RPMI8226 (cell line): ENCODE data around the gene TMEM201.
A peak's percentile ranks its signal among the peaks of the same experiment; 100 is the strongest.

Source experiments
- DNase-seq: peaks from one replicate; pipeline ENCODE4 v3.0.0-alpha.2; 2015

TMEM201 gene

GRCh38 chr1:9580942-9581341, 7.8 kb upstream of the TMEM201 start:
- no peak for DNase-seq

DNA sequence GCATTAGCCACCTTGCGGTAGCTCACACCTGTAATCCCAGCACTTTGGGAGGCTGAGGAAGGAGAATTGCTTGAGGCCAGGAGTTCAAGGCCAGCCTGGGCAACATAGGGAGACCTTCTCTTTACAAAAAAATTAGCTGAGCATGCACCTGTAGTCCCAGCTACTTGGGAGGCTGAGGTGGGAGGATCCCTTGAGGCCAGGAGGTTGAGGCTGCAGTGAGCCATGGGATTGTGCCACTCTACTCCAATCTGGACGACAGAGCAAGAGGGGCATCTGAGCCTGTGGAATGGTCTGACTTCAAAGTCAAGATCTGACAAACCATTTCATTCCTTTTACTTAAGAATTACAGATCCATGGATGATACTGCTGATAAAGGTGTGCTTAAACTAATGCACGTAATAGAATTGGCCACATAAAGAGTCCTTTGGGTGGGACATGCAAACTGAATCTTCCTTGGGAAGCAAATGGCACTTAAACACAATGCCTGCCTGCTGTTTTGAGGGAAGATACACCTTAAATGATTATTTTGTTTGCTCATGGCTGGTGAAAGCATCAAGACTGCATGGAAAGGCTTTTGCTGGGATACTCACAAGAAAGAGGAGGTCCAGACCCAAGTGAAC, 2.5 kb upstream of the TMEM201 start:
- DNase-seq = no peak

- peak; percentile 57 for DNase-seq
Measured at GRCh38 chr1:9589144-9589718, 520 bp downstream of the TMEM201 start.

GRCh38 chr1:9589719-9590157, 1.0 kb downstream of the TMEM201 start:
- peak; percentile 14 for DNase-seq

DNA sequence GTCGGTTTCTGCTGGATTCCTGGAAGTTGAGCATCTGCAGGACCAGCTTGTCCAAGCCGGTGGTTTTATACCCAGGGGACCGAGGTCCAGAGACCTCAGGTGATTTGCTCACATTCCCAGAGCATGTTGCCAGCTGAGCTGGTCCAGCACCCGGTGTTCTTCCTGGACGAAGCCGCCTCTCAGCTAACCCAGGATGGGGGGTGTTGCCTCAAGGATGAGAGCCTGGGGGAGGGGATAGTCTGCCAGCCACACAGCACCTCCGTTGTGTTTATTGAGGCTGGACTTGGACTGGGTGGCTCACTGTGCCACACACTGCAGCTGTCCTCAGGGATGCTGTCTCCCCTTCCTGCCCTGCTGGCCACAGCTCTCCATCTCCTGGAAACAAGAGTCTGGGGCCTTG, 1.5 kb downstream of the TMEM201 start:
- no peak for DNase-seq

- DNase-seq = no peak
Measured at GRCh38 chr1:9590945-9591668, 2.4 kb downstream of the TMEM201 start.

DNA sequence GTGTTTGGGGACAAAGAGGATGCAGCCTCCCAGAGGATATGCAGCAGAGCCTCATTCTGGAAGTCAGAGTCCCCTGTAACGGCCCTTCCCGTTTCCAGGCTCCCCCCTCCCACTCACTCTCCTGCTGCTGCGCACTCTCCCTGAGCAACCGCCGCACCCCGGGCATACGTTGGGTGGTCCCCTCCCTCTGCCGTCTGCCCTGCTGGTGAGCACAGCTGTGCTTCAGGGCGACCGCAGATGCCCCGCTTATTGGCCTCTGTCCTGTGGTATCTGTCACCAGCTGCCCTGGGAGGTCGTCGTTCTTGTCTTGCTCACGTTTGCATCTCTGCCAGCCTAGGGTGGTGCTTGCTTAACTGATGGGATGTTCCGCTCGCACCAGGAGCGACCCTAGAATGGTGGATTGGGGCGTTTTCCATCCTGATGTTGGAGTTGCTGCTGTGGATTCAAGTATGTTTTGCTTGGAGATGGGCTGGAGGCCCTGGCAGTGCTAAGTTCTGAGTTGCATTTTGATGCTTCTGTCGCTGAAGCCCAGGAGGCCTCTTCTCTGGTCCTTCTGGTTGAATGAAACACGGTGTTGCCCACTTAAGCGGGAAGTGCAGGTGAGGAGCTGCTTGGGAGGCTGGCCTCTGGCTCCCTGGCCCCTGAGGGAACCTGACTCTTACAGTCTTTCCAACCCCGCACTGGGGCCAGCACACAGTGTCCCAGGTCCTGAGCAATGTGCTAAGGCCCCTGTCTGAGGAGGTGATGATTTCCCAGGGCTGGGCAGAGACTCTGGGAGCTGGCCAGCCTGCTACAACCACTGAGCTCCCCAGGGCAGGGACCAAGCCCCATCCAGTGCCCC, 3.2 kb downstream of the TMEM201 start:
- DNase-seq = no peak

- no peak for DNase-seq
Measured at GRCh38 chr1:9592510-9593075, 3.9 kb downstream of the TMEM201 start.

DNA sequence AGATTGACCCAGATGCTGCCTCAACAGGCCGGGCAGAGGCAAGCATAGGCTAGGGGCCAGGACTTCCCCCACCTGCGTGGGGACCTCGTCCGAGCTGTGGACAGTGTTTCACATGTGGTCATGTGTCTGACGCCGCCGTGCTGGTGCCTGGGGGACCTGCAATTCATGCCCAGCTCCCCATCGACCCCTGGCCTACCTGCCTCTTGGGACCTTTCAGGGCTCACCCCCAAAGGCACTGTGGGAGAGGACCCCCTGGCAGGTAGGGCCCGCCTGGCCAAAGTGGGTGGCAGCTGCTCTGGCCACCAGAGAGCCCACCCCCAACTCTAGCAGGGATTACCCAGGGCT, 4.4 kb downstream of the TMEM201 start:
- no peak for DNase-seq

DNA sequence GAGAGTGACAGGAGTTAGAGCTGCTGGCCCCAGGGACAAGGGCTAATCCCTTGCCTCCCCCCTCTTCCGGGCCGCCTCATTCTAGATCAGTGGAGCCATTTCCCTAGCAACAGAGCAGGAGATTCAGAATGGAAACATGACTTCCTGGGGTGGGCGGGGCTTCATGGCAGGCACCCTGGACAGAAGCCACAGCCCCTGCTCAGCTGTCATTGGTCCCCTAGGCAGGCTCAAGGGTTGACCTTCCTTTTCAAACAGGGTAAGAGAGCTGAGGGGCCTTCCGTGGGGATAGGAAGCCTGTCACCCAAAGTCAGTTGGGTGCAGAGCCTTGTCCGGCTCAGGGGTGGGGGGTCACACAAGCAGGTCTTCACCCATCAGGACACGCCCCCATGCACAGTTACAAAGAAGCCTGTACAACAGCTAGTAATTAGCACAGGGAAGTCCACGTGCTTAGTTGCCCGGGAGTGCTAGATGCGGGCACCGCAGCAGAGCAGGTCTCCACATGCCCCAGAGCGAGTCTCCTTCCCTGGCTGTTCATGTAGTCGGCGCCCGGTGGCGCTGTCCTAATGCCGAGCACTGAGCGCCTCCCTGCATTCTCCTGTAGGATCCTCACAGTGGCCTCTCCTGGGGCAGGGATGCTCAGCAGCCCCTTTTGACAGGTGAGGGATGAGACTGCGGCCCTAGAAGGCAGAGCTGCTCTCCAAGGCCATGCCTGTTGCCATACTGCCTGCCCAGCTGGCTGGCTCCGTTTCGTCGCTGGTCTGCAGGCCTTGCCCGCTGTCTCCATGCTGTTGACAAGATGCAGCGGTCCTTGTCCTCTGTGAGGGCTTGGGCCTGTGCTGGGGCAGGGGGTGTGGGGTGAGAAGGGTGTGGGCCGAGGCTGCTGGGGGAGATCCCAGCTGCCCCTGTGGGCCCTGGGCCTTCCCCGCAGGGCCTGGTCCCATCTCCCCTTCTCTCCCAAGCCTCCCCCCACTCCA, 5.1 kb downstream of the TMEM201 start:
- peak; percentile 34 for DNase-seq

GRCh38 chr1:9594471-9595155, 5.9 kb downstream of the TMEM201 start:
- DNase-seq = no peak

GRCh38 chr1:9595156-9595967, 6.7 kb downstream of the TMEM201 start:
- DNase-seq = no peak

GRCh38 chr1:9595968-9596340, 7.2 kb downstream of the TMEM201 start:
- no peak for DNase-seq

DNA sequence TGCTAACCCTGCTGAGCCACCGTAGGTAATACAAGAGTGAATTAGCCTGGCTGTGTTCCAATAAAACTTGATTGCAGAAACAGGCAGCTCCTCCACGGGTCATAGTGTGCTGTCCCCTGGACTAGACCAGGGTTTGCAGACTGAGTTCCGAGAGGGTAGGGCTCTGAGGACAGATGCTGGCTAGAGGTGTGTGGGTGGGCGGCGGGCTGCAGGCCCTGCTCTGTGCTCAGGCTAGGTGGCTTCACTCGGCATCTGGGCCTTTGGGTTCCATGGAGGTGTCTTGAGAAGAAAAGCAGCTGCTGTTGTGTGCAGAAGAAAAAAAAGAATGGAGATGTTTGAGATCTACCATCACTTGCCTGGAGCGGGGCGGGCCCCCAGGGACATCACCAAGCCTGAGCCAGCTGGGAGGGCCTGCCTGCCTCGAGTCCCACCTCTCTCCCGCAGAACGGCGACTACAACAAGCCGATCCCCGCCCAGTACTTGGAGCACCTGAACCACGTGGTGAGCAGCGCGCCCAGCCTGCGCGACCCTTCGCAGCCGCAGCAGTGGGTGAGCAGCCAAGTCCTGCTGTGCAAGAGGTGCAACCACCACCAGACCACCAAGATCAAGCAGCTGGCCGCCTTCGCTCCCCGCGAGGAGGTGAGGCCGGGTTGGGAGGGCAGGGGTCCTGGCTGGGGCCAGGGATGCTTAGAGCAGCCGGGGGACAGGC, 7.9 kb downstream of the TMEM201 start:
- no peak for DNase-seq

- DNase-seq = no peak
Measured at GRCh38 chr1:9597361-9598315, 8.9 kb downstream of the TMEM201 start.

DNA sequence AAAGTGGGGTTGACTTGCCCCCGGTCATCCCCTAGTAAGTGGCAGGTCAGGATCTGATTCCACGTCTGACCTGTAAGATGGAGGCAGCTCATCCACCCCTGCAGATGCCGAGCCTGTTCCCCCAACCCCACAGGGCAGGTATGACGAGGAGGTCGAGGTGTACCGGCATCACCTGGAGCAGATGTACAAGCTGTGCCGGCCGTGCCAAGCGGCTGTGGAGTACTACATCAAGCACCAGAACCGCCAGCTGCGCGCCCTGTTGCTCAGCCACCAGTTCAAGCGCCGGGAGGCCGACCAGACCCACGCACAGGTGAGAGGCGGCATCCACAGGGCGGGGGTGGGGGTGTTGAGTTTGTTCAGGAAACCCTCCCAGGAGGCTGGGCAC, 9.6 kb downstream of the TMEM201 start:
- no peak for DNase-seq

DNA sequence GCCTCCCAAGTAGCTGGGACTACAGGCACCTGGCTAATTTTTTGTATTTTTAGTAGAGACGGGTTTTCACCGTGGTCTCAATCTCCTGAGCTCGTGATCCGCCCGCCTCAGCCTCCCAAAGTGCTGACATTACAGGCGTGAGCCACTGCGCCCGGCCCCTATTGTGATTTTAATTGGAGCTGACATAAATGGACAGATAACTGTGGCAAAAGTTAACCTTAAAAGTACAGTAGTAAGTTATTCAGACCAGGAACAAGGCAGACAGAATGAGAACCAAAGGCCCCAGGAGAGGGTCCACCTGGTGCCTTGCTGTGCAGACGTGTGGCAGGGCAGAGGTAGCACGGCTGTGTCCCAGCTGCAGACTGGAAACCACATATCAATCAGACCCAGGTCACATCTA, 11.0 kb downstream of the TMEM201 start:
- no peak for DNase-seq
